Neutrophil (primary cell): ENCODE results near the gene ZNF829.

Source experiments
- H3K27ac ChIP-seq: fragments of 200-600 bp; sonication (generic); 2 replicates; pipeline ENCODE4 v1.5.1; 2016; ENCODE audit warnings: mild to moderate bottlenecking, moderate library complexity
- H3K27me3 ChIP-seq: fragments of 200-600 bp; sonication (generic); 2 replicates; pipeline ENCODE4 v1.6.0; 2016; ENCODE audit warnings: mild to moderate bottlenecking
- H3K36me3 ChIP-seq: fragments of 200-600 bp; sonication (generic); 2 replicates; pipeline ENCODE4 v1.5.1; 2017
- H3K4me1 ChIP-seq, 2 experiments: fragments of 200-600 bp in 1 of 2; sonication (generic) in 1 of 2; 1 replicate in 1 of 2; 2 replicates in 1 of 2; pipeline versions ENCODE4 v1.5.1 to v1.6.1; 2013 to 2016; ENCODE audit warnings: low read depth in 1 of 2, low read length in 1 of 2, mild to moderate bottlenecking in 1 of 2, moderate library complexity in 1 of 2; ENCODE audit not compliant: control insufficient read depth in 1 of 2, insufficient read depth in 1 of 2
- H3K4me3 ChIP-seq, 2 experiments: fragments of 200-600 bp in 1 of 2; sonication (generic) in 1 of 2; 1 replicate in 1 of 2; 2 replicates in 1 of 2; pipeline ENCODE4 v1.5.1; 2013 to 2016; ENCODE audit warnings: low read depth in 1 of 2, low read length in 1 of 2, mild to moderate bottlenecking in 1 of 2, moderate library complexity in 1 of 2
- H3K9me3 ChIP-seq: fragments of 200-600 bp; sonication (generic); 2 replicates; pipeline ENCODE4 v1.5.1; 2016
- TF ChIP-seq, protein P1 (sequence below): fragments of 200-600 bp; sonication (generic); IDR thresholded peaks from 2 replicates; pipeline ENCODE4 v1.5.1; 2016; ENCODE audit warnings: antibody characterized with exemption

The ZNF829 gene

DNA sequence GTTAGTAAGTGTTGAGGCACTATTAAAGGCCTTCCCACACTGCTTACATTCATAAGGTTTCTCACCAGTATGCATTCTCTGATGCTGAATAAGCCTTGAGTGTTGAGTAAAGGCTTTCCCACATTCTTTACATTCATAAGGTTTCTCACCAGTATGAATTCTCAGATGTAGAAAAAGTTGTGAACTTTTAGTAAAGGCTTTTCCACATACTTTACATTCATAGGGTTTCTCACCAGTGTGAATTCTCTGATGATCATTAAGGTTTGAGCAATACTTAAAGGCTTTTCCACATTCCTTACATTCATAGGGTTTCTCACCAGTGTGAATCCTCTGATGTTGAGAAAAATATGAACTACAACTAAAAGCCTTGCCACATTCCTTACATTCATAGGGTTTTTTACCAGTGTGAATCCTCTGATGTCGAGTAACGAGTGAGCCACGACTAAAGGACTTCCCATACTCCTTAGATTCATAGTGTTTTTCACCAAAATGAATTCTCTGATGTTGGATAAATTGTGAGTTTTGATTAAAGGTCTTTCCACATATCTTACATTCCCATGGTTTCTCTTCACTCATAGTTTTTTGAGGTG is 24.2 kb downstream of the ZNF829 start:
- TF ChIP-seq, protein P1, sequence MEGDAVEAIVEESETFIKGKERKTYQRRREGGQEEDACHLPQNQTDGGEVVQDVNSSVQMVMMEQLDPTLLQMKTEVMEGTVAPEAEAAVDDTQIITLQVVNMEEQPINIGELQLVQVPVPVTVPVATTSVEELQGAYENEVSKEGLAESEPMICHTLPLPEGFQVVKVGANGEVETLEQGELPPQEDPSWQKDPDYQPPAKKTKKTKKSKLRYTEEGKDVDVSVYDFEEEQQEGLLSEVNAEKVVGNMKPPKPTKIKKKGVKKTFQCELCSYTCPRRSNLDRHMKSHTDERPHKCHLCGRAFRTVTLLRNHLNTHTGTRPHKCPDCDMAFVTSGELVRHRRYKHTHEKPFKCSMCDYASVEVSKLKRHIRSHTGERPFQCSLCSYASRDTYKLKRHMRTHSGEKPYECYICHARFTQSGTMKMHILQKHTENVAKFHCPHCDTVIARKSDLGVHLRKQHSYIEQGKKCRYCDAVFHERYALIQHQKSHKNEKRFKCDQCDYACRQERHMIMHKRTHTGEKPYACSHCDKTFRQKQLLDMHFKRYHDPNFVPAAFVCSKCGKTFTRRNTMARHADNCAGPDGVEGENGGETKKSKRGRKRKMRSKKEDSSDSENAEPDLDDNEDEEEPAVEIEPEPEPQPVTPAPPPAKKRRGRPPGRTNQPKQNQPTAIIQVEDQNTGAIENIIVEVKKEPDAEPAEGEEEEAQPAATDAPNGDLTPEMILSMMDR: no peak
- Histone ChIP-seq H3K4me3 (no peak overlapping the region), H3K36me3 (no peaks in the 10 kb centered on the region), H3K4me1 (no peaks in the 10 kb centered on the region), H3K27ac (no peak overlapping the region), H3K27me3 (no peaks in the 10 kb centered on the region), H3K9me3 (peaks cover 60% of the 10 kb centered on the region)

DNA sequence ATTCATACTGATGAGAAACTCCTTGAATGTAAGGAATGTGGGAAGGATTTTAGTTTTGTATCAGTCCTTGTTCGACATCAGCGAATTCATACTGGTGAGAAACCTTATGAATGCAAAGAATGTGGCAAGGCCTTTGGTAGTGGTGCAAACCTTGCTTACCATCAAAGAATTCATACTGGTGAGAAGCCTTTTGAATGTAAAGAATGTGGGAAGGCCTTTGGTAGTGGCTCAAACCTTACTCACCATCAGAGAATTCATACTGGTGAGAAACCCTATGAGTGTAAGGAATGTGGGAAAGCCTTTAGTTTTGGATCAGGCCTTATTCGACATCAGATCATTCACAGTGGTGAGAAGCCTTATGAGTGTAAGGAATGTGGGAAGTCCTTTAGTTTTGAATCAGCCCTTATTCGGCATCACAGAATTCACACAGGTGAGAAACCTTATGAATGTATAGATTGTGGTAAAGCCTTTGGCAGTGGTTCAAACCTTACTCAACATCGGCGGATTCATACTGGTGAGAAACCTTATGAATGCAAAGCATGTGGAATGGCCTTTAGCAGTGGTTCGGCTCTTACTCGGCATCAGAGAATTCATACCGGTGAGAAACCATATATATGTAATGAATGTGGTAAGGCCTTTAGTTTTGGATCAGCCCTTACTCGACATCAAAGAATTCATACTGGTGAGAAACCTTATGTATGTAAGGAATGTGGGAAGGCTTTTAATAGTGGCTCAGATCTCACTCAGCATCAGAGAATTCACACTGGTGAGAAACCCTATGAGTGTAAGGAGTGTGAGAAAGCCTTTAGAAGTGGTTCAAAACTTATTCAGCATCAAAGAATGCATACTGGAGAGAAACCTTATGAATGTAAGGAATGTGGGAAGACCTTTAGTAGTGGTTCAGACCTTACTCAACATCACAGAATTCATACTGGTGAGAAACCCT is 38.8 kb downstream of the ZNF829 start:
- TF ChIP-seq, protein P1: no peak
- H3K4me1 ChIP-seq: no peaks in the 10 kb centered on the region
- no peak overlapping the region for H3K4me3 ChIP-seq
- no peaks in the 10 kb centered on the region for H3K27me3 ChIP-seq
- peaks cover 10% of the 10 kb centered on the region for H3K36me3 ChIP-seq
- peaks cover 66% of the 10 kb centered on the region for H3K9me3 ChIP-seq
- H3K27ac ChIP-seq: no peak overlapping the region

DNA sequence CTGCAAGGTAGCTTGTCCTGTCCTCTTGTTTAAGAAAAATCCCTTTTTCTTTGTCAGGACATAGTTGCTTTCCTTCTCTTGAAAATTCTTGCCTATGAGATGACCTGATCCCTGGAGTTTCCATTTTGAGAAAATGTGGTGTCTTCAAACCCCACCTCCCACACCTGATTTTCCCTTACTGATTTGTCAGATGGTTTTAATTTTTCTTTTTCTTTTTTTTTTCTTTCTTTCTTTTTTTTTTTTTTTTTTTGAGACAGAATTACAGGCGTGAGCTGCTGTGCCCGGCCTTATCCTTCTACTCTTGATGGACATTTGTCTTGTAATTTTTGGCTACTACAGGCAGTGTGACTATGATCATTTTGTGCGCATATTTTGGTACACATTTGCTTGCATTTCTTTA is 64.2 kb downstream of the ZNF829 start:
- Histone ChIP-seq H3K27ac (no peak overlapping the region), H3K36me3 (no peaks in the 10 kb centered on the region), H3K27me3 (no peaks in the 10 kb centered on the region), H3K9me3 (peaks cover 3% of the 10 kb centered on the region), H3K4me1 (peaks cover 22 to 24% of the 10 kb centered on the region in 2 experiments), H3K4me3 (peak overlapping the region in 1 of 2 experiments; percentile 65)
- TF ChIP-seq, protein P1: no peak

DNA sequence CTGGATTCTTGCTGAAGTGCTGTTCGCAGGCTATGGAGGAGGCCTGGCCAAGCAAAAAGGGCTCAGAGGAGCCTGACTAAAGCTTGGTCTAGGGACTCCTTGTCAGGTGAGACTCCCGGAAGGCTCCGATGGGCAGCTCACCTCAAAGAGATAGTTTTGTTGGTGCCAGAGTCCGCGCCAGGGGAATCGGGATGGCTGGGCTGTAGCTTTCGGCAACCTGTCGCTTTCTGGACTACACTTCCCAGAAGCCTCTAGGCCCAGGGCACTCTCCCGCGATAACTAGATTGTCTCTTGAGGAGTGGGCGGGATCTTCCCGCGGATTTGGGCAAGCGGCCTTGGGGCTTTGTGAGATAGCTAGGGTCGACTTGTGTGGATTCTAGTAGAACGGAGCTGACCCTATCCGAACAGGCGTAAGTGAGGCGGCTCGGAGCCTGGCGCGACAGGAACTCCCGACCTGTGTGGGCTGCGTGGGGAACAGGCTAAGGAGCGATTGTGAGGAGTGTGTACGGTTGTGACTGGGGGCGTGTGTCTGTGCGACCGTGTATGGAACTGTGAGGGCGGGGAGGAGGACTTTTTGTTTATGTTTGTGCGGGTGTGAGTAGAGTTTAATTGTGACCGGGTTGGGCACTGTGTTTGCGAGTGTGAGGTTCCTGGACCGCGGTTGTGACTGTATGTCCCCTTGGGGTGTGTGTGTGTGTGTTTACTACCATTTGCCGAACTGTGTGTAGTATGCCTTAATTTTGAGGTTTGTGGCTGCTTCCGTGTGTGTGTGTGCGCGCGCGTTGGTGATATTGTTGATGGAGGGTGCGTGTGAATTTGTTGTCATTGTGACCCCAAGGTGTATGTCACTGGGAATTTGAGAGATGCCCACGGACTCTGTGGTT is 65.3 kb downstream of the ZNF829 start, which contains the start of gene ZNF345:
Gene ZNF345 (plus strand): TSS at position 318 of the 884 bp plus-strand sequence. CDS start 25,955 bp downstream, outside the sequence.
- Histone ChIP-seq H3K9me3 (no peaks in the 10 kb centered on the region), H3K27ac (peak within 1 kb of the TSS; percentile 82), H3K36me3 (no peaks in the 10 kb centered on the region), H3K4me3 (peak within 1 kb of the TSS; percentile 65 to 80), H3K27me3 (no peaks in the 10 kb centered on the region), H3K4me1 (peaks cover 22 to 24% of the 10 kb centered on the region in 2 experiments)
- TF ChIP-seq, protein P1: no peak
